ENCODE data around the gene C22orf42.

The C22orf42 gene

DNA sequence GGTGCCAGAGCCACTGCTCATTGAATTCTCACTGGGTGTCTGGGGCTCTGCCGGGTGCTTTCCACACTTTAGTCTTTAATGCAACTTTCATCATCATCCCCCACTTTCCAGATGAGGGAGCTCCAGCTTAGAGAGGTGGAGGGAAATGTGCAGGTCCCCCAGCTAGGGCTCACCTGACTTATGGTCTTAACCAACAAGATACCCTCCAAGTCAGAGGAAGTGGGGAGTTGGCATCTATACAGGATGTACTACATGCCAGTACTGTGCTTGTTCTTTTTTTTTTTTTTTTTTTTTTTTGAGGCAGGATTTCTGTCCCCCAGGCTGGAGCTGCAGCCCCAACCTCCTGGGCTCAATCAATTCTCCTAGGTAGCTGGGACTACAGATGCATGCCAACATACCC lies 26.3 kb downstream of the C22orf42 start:
- DNase-seq, result no peak

DNA sequence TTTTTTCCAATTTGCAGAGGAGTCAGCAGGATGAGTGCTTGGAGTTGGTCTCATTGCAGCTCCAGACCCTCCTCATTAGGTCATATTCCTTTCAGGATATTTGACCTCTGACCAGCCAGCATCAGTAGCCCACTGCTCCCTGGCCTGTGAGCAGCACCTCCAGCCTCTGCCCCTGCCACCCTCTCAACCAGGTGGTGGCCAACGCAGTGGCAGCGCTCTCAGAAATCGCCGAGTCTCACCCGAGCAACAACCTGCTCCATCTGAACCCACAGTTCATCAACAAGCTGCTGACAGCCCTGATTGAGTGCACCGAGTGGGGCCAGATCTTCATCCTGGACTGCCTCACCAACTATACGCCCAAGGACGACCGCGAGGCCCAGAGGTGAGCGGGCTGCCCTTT lies 27.0 kb downstream of the C22orf42 start:
- DNase-seq, result no peak

DNA sequence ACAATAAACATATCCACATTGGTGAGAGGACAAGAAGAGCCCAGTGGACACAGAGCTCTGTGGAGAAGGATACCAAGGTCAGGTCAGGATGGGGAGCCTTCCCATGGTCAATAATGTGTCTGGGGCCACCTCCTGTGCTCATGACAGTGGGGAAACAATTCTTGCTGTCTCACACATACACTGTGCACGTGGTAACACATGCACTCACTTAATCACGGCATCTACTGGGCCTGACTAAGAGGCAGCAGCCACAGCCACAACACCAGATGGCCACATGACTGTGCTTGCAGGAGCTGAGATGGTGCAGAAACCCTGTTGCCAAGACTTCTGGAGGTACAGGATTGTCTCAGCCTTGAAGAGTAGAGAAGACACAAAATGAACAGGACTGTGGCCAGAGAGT lies 28.6 kb downstream of the C22orf42 start:
- DNase-seq, result no peak

DNA sequence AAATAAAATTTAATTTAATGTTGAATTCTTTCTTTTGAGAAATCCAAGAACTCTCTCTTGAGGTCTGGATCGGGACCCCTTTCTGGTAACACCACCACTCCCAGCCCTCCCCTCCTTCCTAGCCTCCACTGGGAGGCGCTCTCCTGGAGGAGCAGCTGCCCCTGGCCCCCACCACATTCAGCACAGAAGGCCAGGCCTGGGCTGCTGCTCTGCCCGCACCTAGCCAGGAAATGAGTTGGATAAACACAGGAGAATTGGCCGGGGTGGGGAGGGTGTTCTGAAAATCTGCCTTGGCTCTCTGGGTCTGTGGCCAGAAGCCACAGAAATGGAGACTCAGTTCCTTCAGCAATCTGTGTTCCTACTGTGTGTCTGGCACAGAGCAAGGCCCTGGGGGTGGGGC lies 31.2 kb downstream of the C22orf42 start:
- no peak for DNase-seq

DNA sequence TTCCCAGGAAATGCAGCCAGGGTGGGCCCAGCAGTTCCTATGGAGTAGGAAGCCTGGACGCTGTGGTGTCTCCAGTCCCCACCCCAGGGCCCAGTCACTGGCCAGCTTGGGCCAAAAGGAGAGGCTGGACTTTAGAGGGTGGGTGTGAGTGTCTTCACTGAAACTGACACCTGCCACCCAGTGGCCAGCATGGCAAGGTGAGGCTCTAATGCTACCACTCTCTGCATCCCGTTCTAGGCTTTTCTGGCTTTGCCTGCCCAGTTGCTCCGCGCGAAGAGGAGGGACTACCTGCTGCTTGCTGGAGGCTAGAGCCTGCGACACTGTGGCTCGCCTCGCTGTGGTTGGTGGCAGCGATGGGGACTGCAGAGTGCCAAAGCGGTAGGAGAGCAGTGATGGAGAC lies 35.4 kb downstream of the C22orf42 start:
- DNase-seq, result no peak

GRCh38 chr22:32122899-32123298 lies 36.2 kb downstream of the C22orf42 start:
- DNase-seq, result no peak

GRCh38 chr22:32120603-32121002 lies 38.5 kb downstream of the C22orf42 start:
- no peak for DNase-seq

GRCh38 chr22:32119568-32120235 lies 39.4 kb downstream of the C22orf42 start:
- no peak for DNase-seq

- no peak for DNase-seq
Measured at GRCh38 chr22:32112380-32112779, 46.7 kb downstream of the C22orf42 start.

GRCh38 chr22:32106930-32107329 lies 52.2 kb downstream of the C22orf42 start:
- DNase-seq, result no peak

DNA sequence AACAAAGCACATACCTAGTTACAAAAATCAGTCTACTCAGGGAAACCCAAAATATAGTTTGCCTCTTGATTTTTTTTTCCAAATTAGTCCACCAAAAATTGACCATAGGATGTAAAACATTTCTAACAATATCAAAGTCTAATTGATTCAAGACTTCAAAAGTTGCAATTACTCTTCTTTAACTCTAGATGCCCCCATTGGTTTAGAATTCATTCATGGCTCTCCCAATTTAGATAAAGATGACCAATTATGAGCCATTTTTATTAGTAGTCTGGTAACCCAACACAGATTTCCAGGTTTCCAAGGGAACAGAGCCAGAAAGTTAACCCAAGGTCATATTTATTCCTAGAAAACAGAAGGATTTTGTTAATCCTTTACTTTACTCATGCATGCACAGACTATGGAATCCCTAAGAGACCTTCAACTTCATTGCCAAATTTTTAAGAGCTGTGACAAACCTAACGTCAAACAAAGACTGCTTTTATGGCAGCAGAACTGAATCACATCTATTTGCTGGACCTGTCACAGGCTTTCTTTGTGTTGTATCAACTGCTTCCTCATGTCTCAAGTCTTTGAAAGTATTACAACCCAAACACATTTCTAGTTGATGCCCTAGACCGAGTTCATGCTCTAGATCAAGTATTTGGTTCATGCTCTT lies 55.3 kb downstream of the C22orf42 start:
- no peak for DNase-seq

- no peak for DNase-seq
Measured at GRCh38 chr22:32100711-32101110, 58.4 kb downstream of the C22orf42 start.

Measured in NCI-H2029 (cell line).